ENCODE measurements around the gene LRRC4B.
"Not testable (repeated sequence)": the region's sequence is repeated elsewhere in the genome, so short reads cannot be mapped to it uniquely, and the experiment has no call there.

LRRC4B gene

DNA sequence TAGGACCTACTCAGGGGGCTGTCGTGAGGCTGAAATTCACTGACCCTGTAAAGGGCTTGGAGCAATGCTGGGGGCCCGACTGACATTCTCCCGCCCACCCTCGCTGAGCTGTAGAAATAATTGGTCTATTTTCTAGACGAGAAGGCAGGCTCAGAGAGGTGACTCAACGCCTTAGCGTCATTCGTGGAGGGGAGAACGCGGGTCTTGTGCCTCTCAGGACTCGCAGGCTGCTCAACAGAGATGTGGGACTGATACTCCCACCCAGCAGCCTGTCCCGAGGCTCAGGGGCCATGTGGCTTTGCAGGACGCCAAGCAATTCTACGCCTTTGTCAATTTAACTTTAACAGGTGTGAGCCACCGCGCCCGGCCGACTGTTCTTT lies 30.9 kb downstream of the LRRC4B start:
- TF ChIP-seq CTCF (IDR thresholded peaks at IDR 0.05; ENCODE audit: extremely low read depth, missing control alignments): no peak
- DNase-seq (ENCODE audit: low spot score): no peak

DNA sequence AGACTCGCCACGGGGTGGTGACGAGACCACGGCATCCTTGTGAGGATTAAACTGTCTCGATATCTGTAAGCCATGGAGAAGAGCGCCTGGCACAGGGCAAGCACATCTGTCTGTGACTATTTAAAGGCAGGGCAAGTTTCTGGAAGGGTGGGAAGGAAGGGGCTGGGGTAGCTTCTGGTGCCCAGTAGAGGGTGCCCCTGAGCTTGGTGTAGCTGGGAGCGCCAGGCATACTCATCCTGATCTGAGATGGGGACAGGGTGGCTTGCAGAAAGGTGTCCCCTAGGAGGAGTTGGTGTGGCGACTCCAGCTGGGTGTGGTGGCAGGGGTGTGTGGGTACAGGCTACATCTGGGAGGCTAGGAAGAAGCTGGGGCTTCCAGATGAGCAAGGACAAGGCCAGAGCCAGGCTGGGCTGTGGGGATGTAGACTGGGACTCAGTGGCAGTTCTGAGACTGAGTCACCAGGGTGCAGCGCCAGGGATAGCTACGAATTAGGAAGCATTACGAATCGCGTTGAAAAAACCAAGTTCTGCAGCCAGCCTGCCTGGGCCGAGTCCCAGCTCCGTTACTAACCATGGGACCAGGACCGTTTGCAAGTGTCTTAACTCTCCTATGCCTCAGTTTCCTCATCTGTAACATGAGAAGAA lies 31.5 kb downstream of the LRRC4B start:
- no peak for TF ChIP-seq CTCF (IDR thresholded peaks at IDR 0.05; ENCODE audit: extremely low read depth, missing control alignments)
- no peak for DNase-seq (ENCODE audit: low spot score)

DNA sequence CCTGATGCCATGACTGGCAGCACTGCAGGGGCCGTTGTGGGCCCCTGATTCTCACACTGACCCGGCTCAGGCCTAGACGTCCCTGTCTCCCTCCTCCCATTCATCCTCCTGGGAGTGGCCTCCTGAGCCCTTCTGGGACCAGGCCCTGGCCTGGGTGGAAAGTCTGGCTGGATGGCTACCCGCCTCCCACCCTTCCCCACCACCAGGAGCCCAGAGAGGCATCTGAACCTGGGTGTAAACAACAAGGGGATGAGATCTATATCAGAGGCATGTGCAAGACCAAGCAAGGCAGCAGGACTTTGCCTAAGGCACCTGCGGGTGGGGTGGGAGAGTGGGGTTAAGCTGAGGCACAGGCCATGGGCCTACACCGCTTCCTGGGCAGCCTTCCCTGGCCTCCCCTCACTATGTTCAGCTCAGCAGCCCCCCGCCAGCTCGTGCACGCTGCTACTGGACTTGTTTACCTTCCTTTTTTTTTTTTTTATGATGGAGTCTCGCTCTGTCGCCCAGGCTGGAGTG lies 32.5 kb downstream of the LRRC4B start:
- TF ChIP-seq CTCF (IDR thresholded peaks at IDR 0.05; ENCODE audit: extremely low read depth, missing control alignments): no peak
- DNase-seq (ENCODE audit: low spot score): no peak

GRCh38 chr19:50534478-50534877 lies 33.8 kb downstream of the LRRC4B start:
- no peak for TF ChIP-seq CTCF (IDR thresholded peaks at IDR 0.05; ENCODE audit: extremely low read depth, missing control alignments)
- DNase-seq (ENCODE audit: low spot score): peak; percentile 67

DNA sequence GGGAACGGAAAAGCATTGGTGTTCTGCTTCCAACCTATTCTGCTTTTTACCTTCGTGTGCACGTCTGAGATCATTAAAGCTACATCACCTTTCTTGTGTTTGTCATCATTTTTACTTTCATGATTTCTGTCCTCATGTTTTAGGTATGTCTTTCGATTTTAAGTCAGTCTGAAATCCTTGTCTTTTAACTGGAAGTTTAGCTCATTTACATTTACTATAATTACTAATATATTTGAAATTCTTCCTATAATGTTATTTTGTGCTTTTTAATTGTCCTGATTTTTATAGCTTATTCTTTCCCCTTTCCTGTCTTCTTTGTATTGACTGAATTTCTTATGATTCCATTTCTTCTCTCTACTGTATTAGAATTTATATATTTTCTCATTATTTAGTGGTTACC lies 35.3 kb downstream of the LRRC4B start:
- no peak for TF ChIP-seq CTCF (IDR thresholded peaks at IDR 0.05; ENCODE audit: extremely low read depth, missing control alignments)
- no peak for DNase-seq (ENCODE audit: low spot score)

DNA sequence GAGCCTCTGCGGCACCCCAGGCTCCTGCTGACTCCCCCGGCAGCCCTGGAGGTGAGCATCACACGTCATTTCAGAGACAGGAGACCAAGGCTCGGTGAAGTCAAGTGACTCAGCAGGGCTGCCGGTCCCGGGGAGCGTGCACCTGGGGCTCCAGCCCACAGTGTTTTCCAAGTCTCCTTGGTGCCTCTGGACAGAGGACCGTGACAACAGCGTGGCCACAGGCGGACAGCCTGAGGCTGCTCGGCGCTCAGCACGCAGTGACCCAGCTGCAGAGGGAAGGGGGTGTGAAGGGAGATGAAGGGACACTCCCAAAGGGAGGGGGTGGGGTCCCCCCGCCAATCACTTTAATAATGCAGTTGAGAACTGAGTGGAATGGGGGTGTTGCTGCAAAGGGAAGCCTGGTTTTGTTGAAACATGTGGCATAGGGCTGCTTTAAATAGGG lies 37.0 kb downstream of the LRRC4B start:
- TF ChIP-seq CTCF (IDR thresholded peaks at IDR 0.05; ENCODE audit: extremely low read depth, missing control alignments): no peak
- no peak for DNase-seq (ENCODE audit: low spot score)

DNA sequence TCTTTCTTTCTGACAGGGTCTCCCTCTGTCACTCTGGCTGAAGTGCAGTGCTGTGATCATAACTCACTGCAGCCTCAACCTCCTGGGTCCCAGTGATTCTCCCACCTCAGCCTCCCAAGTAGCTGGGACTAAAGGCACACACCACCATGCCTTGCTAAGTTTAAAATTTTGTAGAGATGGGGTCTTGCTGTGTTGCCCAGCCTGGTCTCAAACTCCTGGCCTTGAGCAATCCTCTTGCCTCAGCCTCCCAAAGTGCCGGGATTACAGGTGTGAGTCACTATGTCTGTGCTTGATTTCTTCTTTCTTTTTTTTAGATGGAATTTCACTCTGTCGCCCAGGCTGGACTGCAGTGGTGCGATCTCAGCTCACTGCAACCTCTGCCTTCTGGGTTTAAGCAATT lies 40.2 kb downstream of the LRRC4B start:
- not testable (repeated sequence) for DNase-seq (ENCODE audit: low spot score)

GRCh38 chr19:50522881-50523280 lies 45.4 kb downstream of the LRRC4B start:
- DNase-seq (ENCODE audit: low spot score): no peak

More at GRCh38 chr19:50522881-50523280, 45.4 kb downstream of the LRRC4B start:
- TF ChIP-seq CTCF (IDR thresholded peaks at IDR 0.05; ENCODE audit: extremely low read depth, missing control alignments): no peak
